GM21360 (cell line): ENCODE data around the gene KCNN2.

Experiments
- ATAC-seq: cut with Tn5 transposase; IDR thresholded peaks from one replicate; pipeline ENCODE4 v1.9.1; 2021; ENCODE audit warnings: mild to moderate bottlenecking, moderate library complexity; ENCODE audit not compliant: unreplicated experiment

KCNN2 gene

DNA sequence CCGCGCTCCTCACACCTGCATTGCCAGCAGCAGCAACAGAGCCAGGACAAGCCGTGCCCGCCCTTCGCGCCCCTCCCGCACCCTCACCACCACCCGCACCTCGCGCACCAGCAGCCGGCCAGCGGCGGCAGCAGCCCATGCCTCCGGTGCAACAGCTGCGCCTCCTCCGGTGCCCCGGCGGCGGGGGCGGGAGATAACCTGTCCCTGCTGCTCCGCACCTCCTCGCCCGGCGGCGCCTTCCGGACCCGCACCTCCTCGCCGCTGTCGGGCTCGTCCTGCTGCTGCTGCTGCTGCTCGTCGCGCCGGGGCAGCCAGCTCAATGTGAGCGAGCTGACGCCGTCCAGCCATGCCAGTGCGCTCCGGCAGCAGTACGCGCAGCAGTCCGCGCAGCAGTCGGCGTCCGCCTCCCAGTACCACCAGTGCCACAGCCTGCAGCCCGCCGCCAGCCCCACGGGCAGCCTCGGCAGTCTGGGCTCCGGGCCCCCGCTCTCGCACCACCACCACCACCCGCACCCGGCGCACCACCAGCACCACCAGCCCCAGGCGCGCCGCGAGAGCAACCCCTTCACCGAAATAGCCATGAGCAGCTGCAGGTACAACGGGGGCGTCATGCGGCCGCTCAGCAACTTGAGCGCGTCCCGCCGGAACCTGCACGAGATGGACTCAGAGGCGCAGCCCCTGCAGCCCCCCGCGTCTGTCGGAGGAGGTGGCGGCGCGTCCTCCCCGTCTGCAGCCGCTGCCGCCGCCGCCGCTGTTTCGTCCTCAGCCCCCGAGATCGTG is 517 bp downstream of the KCNN2 start:
- peak; percentile 22 for ATAC-seq

DNA sequence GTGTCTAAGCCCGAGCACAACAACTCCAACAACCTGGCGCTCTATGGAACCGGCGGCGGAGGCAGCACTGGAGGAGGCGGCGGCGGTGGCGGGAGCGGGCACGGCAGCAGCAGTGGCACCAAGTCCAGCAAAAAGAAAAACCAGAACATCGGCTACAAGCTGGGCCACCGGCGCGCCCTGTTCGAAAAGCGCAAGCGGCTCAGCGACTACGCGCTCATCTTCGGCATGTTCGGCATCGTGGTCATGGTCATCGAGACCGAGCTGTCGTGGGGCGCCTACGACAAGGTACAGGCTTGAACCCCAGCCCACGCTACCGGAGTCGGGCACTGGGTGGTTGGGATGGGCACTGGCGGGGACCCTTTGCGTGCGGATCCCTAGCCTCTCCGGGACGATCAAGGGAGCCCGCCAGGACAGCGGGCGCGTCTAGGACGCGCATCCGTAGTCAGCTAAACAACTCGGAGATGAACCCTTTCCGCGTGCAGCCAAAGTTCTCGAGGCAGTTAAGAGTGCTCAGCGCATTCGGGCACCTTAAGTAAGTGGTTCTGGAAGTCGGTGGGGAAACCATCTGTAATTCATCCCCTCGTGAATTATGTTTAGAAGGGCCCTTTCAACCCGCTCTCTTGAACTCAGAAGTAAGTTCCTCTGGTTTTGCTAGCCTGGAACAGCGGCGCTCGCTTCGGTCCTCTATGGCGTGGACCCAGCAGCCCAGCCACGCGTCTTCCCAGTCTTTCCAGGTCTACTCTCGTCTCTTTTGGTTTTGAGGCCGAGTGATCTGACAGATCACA is 1.3 kb downstream of the KCNN2 start:
- ATAC-seq, result no peak

DNA sequence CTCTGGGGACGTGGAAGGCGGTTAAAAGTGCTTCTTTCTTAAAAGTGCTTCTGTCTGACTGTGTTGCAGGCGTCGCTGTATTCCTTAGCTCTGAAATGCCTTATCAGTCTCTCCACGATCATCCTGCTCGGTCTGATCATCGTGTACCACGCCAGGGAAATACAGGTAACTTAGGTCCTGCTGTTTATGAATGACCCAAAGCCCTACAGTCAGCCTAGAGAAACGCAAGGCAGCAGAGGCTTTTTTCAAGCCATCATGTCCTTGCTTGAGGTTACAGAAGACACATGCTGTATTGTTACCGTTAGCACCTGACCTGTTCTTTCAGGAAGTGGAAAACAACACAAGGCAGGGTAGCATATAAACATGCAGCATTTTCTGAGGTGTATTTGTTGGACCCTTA is 2.0 kb downstream of the KCNN2 start:
- ATAC-seq, result no peak

DNA sequence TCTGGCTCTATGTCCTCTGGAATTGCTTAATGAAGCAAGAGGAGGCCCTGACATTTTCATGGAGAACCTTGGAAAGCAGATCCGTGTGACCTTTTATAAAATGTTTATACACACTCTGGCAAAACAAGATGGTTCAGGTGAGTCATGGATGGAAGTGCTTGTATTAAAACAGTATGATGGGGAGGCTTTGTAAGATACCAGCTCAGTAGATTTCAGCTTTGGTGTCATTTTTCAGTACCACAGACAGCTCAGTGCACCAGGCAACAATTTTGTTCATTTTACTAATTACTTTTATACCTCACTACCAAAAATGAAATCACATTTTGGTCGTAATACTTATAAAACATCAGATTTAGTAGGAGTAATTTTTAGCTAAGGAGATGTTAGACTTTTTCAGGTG is 5.2 kb downstream of the KCNN2 start:
- ATAC-seq, result no peak

DNA sequence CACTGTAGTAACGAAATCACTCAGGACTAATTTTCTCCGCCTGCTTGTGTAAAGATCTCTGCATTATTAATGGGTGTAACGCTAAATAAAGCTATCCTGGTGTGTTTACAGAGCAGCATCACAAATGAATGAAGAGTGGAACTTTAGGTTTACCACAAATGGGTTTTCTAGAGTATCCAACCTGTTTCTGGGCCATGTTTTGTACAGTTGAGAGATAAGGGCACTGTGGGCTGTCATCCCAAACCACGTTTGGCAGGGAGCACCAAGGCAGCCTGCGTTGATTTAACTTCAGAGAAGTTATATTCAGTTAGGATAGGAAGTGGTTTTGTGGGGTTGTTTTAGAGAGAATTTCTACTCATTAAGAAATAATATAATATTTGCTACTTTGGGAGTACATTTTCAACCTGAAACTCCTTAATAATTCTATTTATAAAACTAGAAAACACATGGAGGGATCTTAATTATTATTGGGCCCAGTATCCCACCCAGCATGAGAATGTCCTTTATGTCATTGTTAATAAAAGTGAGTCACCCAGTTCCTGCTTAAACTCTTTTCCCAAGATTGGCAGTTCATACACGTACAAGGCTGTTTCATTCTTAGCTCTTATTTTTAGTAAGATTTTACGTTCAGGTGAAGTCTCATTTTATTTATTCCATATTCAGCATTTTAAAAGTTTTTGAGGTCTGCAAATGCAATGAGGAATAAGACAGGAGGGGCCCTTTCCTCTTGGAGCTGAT is 8.0 kb downstream of the KCNN2 start:
- ATAC-seq, result no peak

DNA sequence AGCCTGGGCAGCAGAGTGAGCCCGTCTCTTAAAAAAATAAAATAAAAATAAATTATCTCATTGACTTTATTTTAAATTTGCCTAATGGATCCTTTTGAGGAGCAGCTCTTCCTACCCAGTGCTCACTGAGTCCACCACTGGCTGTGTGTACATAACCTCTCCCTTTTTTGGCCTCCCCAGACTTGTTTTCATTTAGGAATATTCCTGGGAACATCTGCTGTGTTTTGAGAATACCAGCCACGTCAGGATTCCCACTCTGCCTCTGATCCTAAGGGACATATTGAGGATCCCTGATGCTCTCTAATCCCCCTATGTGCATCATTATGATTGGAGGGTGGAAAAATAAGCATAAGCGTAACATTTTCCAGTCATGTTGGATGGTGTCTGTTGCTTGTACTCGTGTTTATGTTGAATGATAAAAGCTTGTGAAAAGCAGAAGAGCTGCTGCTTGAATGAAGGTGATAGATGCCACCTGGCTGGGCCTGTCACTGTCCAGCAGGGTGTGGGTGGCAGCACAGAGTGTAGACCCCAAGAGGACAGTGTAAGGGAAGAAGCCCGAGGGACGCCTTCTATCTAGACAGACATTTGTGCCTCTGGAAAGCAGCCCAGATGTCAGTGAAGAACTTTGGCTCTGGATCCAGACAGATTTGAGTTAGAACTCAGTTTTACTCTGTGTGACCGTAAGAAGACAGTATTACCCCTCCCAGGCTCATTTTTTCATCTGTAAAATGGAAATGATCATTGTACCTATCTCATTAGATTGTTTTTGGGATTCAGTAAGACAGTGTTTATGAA is 15.4 kb downstream of the KCNN2 start:
- no peak for ATAC-seq

DNA sequence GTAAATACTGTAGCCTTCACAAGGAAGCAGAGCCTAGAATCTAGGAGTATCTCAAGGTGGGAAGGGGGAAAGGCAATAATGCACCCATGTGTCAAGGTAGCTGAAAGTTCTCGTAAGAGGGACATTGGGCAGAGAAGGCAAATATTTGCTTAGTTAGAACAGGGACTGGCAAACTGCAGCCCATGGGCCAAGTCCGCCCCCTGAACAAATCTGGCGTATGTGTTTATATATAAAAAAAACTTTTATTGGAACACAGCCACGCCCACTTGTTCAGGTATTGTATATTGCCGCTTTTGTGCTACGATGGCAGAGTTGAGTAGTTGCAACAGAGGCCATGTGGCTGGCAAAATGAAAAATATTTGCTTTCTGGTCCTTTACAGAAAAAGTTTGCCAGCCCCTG is 16.1 kb downstream of the KCNN2 start:
- no peak for ATAC-seq

DNA sequence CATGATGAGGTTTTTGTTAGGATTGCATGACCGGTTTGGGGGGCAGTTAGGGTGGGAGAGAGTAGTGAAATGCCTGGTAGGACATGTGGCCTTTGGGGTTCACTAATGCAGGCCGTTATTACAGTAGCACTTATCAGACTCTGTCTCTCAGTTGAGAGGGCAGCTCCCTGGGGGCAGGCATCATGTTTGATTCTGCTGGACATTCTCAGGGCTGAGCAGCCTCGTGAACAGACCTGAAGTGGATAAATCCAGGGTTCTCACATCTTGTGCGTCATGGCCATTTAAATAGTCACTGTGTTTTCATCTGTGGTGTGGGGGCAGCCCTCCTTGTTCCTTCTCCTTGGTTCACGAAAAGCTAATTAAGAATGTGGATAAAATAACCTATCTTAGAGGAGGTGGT is 18.9 kb downstream of the KCNN2 start:
- no peak for ATAC-seq

DNA sequence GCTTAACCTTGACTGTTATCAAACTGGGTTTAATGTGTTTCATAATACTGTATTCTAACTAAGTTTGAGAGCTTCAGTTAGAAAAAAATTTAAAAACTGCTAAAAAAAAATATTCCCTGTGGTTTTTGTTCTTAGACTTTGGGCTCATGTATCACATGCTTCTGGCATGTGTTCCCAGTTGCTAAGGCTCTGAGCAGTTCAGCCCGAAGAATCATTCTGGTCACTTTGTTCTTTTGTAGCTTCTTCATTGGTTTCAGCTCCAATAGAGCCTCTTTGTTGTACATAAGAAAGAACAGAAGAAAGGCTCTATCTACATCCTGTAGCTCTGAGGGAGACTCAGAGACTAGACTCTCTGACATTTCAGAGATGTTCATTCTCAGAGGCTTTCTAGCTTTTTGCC is 25.6 kb downstream of the KCNN2 start:
- ATAC-seq, result no peak

DNA sequence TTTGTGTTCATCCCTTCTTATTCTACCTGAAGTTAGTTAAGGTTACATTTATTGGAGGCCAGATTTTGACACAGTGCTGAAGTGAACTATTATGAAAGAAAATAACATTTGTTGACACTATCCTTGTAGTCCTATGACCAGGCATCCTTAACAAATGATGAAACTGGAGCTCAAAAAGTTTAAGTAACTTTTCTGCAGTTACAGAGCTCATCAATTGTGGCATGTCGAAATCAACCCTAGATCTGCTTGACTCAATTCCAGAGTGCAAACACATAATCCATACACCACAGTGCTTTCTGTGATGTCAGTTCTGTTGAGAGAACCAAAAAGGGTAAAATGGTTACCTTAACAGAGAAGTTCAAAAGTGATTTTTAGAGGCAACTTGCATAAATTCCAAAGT is 28.6 kb downstream of the KCNN2 start:
- ATAC-seq, result no peak

DNA sequence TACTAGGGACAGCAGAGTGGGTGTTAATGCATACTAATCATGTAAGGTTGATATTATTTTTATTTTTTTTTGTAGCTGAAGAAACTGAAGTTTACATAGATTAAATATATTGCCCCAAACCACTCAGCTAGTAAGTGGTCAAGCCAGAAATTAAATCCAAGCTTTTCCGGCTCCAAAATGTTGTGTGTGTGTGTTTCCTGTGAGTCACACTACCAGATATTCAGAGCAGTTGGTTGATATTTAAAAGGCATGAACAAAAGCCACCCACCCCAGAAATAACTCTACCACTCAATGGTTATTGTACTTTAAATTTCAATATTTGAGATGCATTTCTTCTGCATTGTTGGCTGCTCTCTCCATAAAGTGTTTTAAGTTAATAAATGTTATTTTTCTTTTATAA is 29.5 kb downstream of the KCNN2 start:
- ATAC-seq, result no peak

DNA sequence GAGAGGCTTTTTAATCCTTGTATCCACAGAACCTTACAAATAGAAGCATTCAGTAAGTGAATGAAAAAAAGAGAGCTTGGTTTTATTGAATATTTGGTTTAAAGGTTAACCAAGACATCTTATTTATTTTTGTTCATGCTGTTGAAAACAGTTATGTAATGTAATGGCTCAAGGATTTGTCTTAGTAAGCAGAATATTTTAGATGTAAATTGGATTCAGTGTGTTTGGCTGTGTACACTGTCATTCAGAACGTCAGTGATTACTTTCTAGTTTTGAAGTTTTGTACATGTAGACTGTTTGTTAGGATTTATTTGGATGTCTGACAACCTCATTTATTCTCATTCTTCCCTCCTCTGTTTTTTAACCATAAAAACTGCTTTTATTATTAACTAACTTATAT is 31.3 kb downstream of the KCNN2 start:
- no peak for ATAC-seq

DNA sequence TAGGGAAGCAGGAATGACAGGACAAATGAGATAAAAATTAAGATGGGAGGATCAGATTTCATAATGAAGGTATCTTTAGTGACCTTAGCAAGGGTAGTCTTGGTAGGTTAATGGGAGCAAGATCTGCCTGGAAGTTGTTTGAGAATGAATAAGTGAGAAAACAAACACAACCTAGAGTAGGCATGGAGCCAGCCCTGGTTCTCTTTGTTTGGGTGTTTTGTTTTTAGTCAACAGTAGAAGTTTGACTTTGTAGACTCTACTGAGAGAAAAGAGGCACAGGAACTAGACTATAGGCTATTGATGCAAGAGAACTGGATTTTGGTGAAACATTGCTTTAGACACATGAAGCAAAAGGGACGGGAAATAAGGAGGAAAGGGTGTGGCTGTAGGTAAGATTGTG is 40.3 kb downstream of the KCNN2 start:
- ATAC-seq, result no peak

DNA sequence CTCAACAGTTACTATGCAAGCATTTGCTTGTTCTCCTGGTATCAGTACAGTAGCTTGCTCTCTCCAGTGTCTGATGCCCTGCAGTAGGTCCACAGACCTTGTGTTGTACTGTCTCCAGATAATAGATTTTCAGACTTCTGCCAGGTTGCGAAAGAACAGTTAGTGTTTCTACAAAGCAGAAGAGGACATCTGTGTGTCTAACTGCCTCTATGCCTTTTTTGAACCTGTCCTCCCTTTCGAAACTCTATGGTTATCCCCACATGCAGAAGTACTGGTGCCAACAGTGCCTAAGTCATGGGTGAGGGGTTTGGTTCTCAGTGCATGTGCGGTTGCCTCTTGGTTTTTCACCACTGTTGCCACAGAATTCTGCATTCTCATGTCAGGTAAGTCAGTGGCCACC is 45.9 kb downstream of the KCNN2 start:
- no peak for ATAC-seq

DNA sequence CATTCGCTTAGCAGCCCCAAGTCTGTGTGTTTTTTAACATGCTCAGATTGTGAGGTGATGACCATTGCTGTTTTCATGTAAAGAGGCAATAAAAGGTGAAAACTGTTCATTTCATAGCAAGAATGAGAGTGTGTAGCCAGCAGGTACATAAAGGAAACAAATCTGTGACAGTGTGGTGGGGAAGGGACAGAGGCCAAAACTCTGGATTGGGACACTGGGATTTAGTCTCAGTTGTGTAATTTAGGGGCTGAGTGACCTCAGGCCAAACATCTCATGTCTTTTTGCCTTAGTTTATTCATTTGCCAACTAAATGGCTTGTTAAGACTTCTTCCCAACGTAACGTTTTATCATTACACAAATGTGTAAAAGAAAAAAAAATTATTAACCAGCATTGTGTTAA is 47.0 kb downstream of the KCNN2 start:
- no peak for ATAC-seq

DNA sequence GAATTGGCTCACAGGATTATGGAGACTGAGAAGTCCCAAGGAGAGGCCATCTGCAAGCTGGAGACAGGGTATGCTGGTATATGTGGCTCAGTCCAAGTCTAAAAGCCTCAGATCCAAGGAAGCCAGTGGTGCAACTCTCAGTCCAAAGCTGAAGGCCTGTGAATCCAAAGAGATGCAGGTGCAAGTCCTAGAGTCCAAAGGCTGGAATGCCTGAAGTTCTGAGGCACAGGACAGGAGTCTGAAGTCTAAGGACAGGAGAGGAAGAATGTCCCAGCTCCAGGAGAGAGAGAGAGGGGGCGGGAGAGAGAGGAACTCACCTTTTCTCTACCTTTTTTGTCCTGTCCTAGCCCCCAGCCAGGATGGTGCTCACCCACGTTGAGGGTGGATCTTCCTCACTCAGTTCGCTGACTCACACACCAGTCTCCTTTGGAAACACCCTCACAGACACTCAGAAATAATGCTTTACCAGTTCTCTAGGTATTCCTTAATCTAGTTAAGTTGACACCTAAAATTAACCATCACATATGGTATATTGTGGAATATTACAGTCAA is 49.6 kb downstream of the KCNN2 start:
- ATAC-seq, result no peak

DNA sequence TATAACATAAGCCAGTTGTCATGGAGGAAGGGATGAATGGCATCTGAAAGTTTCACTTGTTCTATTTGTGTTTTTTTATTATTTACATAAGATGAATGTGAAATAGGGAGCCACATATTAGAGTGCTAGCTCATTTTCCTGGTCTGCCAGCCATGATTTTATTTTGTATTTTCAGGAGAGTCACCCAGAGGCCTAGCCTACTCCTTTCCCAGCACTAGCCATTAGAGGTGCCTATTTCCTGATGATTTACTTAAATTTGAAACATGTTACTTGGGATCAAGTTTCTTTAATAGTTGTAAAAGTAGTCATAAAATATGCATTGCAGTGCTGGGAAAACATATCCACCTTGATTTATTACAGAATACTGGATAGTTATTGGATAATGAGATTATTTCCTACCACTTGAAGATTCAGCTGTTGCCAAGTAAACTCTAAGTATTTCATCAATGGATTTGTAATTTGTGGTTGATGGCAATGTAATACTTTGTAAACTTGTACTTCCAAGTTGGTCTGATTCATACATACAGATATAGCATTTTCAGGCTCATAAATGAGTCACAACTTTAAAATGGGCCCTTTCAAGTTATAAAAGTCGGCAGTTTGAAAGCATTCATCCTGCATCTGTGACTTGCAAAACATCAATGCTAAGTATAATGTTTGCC is 50.8 kb downstream of the KCNN2 start:
- no peak for ATAC-seq

DNA sequence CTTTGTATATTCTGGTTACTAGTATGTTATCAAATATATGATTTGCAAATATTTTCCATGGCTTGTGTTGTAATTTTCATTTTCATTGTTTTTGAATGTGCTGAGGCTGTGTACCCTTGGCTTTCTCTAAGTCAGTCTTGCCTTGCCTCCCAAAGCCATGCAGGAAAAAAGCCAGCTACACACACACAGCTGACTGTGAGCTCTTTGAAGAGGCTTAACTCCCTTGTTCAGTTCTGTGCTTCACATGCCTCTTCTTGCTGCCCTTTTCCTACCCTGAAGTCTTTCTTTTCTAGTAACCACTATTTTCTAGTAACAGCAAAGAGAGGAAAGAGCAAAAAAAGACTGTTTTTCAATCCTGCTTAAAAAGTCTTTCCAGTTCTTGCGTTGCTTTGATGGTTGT is 53.9 kb downstream of the KCNN2 start:
- ATAC-seq, result no peak

DNA sequence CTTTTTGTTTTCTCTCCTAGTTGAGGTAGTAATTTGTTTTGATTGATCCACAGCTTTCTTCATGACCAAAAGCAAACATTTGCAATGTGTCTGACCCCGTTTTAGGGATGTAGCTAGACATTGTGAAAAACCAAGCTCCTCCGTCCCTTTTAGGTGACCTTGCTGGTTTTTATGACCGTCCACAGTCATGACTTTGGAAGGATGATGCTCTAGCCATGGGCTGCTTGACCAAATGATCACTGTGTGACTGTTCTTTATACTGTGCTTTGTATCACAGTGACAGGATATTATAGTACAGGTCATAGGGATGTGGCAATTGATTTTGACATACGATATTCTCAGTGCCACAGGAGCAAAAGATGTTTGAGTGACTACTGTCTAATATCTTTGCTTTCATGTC is 54.4 kb downstream of the KCNN2 start:
- ATAC-seq, result no peak

DNA sequence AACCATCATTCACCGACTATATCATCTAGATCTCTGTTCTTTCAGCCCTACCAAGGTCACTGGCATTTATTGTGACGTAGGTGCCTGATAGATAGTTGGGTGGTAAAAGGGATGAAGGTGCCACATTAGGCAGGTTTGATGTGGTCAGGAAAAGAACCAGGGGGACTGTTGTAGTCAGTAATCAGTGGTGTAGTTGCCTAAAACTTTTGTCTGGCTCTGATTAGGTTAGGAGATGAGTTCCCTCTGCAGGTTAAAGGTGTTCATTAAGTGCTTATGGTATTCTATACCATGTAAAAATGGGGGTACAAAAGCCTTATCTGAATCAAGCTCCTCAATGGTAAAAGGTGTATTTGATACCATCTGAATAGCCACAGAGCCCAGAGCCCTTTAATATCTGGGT is 55.6 kb downstream of the KCNN2 start:
- ATAC-seq, result no peak
